OCI-LY7 (cell line): Measurements from ENCODE around the gene HEPHL1.

Source experiments
- CTCF ChIP-seq: fragments of 200-600 bp; sonication (generic); conservative IDR thresholded peaks from 2 replicates; pipeline ENCODE4 v1.5.1; 2014; ENCODE audit warnings: mild to moderate bottlenecking, antibody characterized with exemption, low read length, moderate library complexity, mixed read lengths
- EZH2phosphoT487 ChIP-seq: fragments of 200-600 bp; sonication (generic); IDR thresholded peaks from 2 replicates; pipeline ENCODE4 v1.6.1; 2018; ENCODE audit warnings: low read depth, borderline replicate concordance, mild to moderate bottlenecking, mixed run types, antibody characterized with exemption, low read length, moderate library complexity, mixed read lengths

GRCh38 chr11:93993747-93994146, 27.4 kb upstream of the HEPHL1 start:
- TF ChIP-seq EZH2phosphoT487 (no peak), CTCF (no peak)
